ENCODE data around the gene RARB.

Gene RARB

DNA sequence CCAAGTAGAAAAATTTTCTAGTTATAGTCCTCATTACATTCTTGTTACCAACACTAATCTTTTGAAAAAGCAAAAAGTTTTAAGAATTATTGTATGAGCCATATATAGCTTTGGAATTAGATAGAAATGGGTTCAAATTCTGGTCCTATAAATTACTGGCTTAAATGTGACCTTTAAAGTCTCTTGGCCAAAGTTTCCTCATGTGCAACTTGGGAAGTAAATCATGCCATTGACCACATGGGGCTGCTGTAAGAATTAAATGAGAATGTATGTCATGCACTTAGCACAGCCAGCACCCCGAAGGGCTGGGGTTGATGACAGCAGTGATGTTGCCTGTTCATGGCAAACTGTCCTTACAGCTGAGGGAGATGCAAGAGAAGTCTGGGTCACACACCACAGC is 128.4 kb downstream of the RARB start:
- DNase-seq, result no peak

DNA sequence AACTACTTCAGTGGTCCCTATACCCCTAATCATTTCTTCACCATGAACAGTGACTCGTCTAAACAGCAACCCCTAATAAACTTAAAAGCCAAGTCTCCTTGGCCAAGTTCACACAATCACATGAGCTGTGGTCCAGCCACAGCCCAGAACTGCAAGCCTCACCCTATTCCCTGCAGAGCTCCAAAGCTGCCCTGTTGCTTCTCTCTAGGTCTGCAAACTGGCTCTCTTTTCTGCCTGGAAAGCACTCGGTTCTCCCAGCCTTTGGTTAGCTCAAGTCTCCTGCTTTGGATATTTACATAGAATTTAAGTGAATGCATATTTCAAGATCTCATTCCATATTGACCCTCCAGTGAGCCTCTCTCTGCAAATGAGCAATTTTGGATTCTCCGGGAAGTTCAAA is 129.6 kb downstream of the RARB start:
- no peak for DNase-seq

DNA sequence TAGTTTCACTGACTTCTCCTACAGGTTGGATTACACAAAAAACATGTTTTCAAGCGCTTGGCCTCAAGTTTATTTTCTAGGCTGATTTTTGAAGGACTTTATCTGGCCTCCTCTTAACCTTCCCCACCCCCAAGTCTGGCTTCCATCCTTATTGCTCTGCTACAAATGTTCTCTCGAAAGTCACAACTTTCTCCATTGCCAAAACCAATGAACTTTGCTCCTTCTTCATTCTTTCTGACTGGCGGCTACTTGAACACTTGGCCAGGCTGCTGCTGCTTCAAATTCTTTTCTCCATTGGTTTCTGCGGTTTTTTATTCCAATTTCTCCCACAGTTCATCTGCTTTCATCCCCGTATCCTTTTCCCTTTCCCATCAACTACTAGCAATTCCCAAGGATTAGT is 130.1 kb downstream of the RARB start:
- DNase-seq, result no peak

DNA sequence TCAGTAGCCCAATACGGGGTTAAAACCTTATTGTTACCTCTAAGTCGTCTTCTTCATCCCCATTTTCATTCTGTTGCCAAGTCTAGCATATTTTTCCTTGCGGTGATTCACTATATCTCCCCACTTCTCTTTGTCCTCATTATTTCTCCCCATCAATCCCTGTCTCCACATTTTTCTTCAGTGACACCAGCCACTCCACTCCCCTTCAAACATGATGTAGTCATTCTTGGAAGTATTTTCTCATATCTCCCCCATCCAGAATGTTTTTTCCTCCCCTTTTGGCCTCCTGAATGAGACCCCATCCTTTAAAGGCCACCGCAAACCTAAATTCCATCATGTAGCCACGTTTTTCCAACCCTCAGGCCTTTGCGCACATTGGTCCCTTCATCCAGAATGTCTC is 130.7 kb downstream of the RARB start:
- no peak for DNase-seq

DNA sequence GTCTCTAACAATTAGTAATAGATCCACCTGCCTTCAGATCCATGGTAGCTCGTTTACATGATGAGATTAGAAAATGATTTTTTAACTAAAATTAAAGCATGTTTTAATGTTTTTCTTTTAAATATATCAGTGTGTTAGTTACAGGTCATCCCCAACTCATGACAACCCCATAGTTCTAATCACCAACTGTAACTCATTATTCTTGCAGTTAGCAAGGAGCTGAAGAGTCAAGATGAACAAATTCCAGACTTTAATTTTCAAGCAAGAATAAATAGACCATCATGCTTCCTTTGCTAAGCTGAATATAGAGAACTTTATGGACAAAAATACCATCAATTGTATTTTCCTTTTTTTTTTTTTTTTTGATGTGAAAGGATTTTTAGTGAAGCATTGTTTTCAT is 135.5 kb downstream of the RARB start:
- no peak for DNase-seq

DNA sequence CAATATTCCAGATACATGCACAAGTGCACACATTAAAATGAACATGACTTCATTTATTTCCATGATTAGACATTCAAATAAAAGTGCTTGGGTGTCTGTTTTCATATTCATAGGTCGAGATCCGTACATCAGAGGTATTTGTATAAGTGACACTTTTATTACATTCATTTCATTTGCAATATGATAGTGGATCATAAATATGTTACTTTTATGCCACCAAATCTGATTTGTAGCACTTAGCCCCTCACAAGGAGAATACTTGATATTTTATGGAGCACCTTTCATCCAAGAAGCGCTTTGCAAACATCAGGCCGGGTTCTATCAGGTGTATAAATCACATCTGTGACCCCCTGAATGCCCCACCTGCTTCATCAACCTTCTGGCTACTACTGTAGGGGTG is 136.0 kb downstream of the RARB start:
- no peak for DNase-seq

DNA sequence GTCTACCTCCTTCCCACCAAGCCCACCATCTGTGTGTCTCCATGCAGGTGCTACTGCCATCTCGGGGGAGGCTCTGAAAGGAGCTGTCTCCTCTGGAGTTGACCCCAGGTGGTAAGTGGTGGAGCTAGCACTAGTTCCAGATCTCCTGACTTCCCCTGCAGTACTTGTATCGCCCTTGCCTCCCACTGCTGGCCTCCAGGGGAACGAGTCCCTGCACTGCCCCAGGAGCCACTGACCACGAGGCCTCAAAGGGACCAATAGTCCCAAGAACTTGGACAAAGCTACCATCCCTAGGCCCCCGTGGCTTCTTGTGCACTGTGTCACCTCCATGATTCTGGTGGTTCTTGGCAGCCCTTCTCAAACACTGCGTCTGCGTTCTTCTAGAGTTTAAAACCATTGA is 137.7 kb downstream of the RARB start:
- DNase-seq, result no peak

DNA sequence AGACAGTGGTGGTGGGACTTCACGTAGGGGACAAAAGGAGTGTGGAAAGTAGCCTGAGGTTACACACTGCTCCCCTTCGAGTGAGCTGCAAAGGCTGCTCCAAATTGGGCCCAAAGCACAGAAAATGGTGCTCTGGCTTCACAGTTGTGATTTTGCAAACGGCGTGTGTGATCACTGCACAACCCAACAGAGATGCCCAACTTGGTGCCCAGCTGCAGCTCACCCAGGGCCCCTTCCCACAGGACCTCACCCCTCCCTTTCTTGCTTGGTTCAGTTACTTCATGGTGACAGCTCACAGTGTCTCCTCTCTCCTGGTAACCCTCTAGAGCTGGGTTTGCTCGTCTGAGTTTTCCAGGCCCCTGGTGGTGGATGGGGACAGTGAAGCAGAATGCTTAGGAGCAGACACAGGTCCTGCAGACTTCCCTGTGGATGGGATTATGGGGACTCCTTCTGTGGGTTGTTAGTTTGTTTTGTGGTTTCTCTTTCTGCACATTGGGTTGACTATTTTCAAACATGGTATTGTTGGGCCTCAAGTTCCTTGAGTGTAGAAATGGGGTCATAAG is 138.4 kb downstream of the RARB start:
- no peak for DNase-seq

DNA sequence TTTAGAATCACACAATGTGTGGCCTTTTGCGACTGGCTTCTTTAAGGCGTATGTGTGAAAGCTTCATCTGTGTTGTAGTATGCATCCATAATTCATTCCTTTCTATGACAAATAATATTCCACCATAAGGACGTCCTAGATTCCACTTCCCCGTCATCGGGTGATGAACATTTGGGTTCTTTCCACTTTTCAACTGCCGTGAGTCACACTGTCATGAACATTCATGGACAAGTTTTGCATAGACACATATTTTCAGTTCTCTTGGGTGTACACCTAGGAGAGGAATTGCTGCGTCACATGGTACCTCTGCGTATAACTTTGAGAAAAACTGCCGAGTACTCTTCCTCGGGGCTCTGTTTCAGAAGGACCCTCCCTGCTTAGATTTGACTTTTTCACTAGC is 139.3 kb downstream of the RARB start:
- no peak for DNase-seq

DNA sequence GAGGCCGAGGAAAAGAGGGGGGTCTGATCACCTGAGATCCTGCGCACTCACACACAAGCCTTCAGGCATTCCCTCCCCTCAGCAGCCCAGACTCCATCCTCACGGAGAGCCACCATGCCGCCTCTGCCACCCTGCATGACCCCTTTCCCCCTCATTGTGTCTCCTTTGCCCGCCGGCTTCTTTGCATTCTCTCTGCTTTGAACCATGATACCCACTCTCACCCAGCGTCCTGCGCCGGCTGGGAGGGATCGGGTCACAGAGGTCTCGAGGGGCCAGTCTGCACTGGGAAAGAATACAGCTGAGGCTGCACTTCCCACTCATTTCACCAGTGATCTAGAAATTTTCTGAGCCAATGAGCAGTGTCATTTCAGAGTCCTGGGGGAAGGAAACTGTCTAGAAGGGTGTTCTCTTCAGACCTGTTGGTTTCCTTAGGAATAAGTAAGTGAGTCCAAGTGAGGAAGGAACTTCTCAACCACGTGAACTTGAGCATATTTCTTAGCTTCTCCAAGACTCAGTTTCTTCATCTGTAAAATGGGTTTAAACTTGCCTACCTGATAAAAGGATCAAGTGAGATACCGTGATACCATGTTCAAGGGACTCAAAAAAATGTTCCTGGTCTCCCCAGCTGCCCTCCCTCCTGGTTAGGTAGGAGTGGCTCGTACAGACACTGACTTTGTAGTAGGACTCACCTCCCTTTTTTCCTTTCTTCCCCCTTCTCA is 139.9 kb downstream of the RARB start:
- no peak for DNase-seq

DNA sequence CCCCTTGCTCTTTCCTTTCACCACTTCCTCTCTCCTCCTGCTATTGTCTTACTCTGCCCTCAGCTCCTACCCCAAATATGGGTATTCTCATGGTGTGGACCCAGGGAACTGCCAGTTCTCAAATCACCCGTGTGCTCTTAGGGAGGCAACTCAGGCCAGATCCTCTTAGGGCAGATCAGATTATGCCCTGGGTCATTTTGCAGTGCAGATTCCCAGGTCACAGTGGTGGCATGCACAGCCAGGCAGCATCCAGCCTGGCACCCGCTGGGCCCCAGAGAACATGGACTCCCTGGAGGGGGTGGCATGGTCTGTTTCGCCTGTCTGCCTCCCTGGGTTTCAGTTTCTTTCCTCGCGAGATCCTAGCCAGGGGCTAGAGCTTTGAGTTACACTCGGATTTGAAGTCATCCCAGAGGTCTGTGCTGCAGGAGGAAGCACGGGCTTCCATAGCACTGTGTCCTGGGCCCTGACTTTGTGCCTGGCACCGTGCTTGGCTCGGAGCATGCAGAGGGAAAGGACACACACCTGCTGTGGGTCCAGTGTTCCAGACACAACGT is 140.5 kb downstream of the RARB start:
- DNase-seq, result no peak

DNA sequence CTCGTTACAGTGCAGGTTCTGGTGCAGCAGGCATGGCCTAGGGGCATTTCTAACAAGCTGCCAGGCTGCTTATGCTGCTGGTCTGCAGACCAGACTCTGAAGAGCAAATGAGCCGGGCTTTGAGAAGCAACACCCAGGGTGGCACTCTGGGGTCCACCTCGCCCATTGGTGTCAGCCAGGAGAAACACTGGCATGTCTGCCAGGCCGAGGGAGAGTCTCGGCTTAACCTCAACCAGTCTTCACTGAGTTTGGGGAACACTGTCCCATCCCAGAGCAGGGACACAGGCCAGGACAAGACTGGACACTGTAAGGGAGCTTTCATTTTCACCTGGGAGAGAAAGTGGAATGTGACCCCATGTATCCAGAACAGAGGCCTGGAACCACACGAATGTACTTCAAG is 143.2 kb downstream of the RARB start:
- no peak for DNase-seq

DNA sequence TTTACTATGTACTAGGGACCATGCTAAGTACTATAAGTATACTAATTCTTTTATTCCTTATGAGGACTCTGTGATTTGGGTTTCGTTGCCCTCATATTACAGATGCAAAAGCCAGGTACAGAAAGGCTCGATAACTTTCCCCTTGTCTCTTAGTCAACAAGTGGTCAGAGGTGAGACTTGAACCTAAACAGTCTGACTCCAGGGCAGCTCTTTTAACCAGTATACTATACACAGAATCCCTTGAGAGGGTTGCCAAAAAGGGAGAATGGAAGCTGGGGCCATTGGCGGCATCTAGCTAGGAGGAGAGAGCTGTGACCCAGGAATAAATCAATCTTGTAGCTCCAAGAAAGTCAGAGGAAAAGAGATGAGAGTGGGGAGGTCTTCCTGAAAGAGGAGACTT is 144.3 kb downstream of the RARB start:
- DNase-seq, result no peak

DNA sequence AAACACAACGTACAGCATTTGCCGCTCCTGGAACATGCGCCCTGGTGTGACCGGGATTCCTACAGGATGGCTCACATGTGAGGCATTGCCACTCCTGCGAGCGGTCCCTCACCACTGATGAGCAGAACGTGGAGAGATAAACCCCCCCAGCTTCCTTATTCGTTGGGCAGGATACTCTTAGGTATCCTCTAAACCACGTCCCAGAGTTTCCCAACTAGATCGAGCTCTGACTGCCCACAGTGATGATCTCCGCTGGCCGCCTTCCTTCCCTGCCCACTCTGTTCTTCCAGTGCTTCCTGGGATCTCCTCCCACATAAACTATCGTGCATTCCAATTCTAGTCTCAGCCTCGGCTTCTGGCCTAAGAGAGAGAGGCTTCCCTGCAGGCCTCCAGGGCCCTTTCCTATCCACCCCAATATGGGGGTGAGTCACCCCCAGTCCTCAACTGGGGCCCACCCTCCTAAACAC is 144.9 kb downstream of the RARB start:
- no peak for DNase-seq

DNA sequence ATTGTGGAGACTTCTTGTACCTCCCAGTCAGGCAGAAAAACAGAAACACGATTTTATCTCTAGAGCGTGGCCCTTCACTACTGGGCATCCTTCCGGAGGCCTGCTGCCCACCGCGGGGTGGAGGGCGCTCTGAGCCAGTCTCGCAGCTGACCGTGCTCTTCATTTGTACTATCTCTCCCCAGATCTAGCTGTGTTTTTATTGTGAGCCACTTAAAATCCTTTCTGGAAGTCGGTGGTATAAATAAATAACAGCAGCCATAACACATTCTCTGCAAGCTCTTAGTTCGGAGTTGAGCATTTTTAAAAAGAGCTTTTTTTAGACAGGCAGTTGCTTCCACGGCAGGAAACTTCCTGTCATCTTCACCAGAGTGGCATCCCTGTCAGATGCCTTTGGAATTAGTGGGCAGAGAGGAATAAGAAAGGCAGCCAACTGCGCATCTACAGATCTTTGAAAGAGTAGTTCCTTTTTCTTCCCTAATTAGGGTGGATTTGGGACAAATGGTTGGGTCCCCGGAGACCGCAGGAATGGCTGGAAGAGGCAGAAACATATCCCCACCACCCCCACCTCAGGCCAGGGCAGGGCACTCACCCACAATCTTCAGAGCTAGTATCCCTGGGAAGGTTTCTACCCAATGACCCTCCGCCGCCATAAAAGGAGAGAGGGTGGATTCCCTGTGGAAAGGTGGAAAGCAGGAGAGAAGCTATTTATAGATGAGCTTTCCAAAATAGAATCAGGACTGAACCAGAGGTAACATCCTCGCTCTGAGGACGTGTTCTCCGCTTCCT is 145.5 kb downstream of the RARB start:
- DNase-seq, result no peak

DNA sequence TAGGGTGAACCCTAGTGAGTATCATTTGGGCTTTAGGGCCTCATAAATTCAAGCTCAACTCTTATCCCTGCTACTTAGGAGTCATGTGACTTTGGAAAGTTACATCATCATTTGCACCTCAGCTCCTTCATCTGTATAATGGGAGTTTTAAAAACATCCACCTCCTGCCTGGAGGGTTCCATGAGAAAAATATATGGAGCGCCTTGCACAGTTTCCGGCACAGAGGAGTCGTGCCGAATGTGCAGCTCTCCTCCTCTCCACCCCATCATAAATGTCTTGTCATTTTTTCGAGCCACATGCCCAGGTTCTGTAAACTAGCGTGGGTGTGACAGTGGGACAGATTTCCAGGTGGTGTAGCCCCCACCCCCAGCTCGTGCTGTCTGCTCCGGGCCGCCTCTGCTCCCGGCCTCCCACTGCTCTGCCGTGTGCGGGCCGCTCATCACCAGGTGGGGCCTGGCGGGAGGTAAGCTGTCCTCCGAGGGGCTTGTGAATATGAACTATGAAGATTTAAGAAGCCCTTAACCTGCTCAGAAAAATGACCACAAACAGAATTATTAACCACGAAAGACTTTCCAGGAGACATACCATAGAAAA is 146.2 kb downstream of the RARB start:
- DNase-seq, result no peak

DNA sequence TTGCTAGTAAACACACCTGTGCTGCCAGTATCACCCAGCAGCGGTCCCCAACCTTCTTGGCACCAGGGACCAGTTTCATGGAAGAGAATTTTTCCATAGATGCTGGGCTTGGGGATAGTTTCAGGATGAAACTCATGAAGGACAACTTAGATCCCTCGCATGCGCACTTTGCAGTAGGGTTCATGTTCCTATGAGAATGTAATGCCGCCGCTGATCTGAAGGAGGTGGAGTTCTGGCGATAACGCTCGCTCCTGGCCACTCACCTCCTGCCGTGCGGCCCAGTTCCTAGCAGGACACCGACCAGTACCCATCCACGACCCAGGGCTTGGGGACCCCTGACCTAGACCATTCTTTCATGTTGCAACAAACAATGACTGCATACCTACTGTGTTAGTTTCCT is 146.9 kb downstream of the RARB start:
- no peak for DNase-seq

DNA sequence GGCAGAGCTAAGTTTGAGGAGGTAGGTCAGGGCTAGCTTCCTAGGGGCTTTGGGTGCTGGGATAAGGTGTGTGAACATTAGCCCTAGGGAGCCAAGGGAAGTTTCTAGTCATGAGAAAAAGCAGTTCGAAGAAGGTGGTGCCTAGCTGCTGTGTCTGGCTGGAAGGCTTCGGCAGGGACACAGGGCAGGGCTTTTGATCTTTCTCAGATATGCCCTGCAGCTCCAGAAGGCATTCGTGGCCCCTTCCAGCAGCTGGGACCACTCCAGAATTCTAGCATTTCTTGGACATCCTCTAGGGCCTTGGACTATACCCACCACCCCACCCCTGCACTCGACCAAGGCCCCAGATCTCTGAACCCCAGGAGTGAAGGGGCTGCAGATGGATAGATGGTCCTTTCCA is 148.1 kb downstream of the RARB start:
- DNase-seq, result no peak

DNA sequence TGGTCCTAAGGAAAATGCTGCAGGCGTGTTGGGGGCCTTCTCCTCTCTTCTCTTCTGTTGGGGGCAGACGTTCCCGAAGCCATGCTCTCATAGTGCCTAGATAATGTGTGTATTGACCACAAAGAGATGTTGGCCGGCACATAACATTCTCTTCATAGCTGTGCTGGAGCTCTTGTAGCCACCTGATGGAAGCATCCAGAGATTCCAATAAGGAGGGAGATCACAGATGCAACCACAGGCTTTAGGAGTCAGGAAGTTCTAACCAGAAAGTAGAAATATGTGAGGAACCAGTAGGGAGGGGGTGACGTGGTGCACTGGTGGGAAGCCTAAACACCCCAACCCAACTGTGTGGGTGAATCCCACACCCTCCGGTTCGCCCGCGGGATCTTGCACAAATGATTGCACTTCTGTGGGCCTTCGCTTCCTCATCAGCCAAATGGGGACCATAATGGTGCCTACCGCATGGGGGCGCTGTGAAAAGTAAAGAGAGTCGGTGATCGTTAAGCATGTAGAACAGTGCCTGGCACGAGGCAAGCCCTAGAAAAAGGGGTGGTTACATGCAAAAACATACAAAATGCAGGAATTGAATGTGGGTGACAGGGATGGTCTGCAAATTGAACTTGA is 148.9 kb downstream of the RARB start:
- no peak for DNase-seq

DNA sequence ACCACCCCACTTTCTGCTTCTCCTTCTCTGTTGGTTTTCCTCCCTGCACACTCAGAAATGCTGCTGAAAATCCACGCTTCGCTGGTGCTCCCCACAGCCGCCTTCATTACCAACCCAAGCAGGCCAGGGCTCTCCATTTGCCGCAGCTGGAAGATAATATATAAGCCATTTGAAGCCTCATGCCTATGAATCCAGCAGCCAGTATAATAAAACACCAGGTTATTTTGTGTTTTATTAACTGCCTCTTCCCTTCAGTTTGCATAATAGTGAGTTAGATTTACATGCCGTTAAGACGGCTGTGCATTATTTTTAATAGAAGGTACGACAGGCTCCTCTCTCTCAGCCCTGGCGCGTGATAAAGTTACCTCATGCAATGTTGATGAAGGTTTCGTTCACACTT is 150.0 kb downstream of the RARB start:
- no peak for DNase-seq

DNA sequence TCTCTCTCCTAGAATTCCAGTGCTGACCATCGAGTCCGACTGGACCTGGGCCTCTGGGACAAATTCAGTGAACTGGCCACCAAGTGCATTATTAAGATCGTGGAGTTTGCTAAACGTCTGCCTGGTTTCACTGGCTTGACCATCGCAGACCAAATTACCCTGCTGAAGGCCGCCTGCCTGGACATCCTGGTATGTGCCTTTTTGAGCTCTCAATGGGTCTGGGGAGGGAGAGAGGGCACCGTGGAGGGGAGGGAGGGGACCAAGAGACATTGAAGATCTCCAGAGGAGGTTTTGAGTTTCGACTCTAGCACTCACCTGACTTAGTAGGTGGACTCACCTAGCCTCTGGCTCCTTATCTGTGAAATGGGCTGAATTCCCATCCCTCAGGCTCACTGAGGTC is 152.5 kb downstream of the RARB start:
- DNase-seq, result no peak

DNA sequence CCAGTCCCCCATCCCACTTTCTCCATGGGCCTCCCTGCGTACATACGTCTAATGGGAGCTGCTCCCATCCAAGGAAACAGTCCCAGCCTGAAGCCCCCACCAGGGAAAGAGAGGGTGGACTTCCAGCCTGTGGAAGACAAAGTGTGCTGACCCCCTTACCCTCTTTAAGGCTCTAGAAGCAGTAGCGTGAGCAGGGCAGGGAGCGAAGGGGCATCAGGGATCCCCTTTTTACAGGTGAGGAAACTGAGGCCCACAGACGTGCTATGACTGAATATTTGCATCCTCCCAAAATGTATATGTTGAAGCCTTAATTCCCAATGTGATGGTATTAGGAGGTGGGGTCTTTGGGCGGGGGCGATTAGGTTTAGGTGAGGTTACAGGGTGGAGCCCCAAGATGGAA is 153.3 kb downstream of the RARB start:
- no peak for DNase-seq

DNA sequence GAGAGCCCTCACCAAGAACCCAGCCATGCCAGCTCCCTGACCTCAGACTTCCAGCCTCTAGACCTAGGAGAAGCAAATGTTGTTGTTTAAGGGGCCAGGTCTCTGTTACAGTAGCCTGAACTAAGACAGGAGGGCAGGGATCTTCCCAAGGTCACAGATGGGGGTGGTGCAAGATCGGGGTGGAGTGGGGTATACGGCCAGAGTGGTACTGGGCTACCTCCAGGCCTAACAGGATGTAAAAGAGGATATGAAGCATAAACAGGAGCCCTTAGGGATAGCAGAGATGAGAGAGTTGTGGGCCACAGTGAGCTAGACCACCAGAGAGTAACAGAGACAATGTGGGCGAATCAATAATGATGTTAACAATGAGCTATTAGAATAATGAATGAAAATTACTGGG is 153.8 kb downstream of the RARB start:
- no peak for DNase-seq
